Effector memory CD4-positive, alpha-beta T cell (primary cell): ENCODE results near the gene UTS2B.

Source experiments
- DNase-seq, 3 donors: peaks; one replicate each; pipeline ENCODE4 v3.0.0-alpha.2; 2020
- H3K27ac ChIP-seq: 2 replicates; pipeline ENCODE4 v1.7.0; 2013; ENCODE audit warnings: mild to moderate bottlenecking, low read length, moderate library complexity; ENCODE audit not compliant: insufficient read depth, poor library complexity, severe bottlenecking
- H3K27me3 ChIP-seq: replicated peaks from 2 replicates; pipeline ENCODE4 v1.7.0; 2013; ENCODE audit warnings: mild to moderate bottlenecking, low read length; ENCODE audit not compliant: insufficient read depth, control insufficient read depth, poor library complexity, severe bottlenecking
- H3K36me3 ChIP-seq: 2 replicates; pipeline ENCODE4 v1.7.0; 2013; ENCODE audit warnings: mild to moderate bottlenecking, low read length, moderate library complexity; ENCODE audit not compliant: control insufficient read depth, insufficient read depth
- H3K4me1 ChIP-seq: 2 replicates; pipeline ENCODE4 v1.7.0; 2013; ENCODE audit warnings: low read length, mild to moderate bottlenecking; ENCODE audit not compliant: control insufficient read depth, insufficient read depth, poor library complexity, severe bottlenecking
- H3K4me3 ChIP-seq: 2 replicates; pipeline ENCODE4 v1.7.0; 2013; ENCODE audit warnings: low read length, low read depth, mild to moderate bottlenecking; ENCODE audit not compliant: insufficient read depth, poor library complexity, severe bottlenecking
- H3K9me3 ChIP-seq: 2 replicates; pipeline ENCODE4 v1.7.0; 2013; ENCODE audit warnings: mild to moderate bottlenecking, low read length, moderate library complexity; ENCODE audit not compliant: control insufficient read depth

Gene UTS2B

DNA sequence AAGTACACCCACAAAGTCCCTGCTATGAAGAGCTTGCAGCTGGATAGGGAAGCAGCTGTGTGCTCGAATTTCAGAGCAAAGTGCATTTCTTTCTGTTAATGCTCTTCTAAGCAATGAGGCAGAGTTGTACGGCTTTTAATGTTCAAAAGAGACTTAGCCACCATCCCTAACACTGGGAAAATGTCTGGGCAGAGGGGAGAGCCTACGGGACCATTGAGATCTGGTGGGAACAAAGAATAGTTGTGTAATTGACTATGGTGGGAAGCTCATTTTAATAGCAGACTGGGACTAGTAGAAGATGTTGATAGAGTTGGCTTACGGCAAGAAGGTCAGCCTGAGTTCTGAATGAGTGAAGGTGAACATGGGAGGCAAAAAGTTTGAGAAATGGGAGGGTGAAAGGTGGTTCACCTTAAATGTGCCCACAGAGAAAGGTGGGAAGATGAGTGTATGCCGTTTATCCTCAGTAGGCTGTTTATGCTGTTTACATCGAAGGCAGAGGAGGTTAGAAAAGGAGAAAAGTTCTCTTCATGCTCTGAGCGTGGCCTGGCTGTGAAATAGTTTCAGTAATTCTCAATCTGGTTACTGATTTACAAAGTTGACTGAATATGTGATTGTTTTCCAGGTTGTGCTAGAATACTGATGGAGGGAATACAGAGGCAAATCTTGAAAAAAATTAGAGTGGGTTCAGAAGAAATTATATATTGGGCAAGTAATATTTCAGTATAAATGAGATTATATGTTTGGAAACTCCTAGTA is 22.9 kb upstream of the UTS2B start:
- no peaks in the 10 kb centered on the region for H3K27me3 ChIP-seq
- no peak overlapping the region for H3K4me3 ChIP-seq
- DNase-seq = no peak
- no peaks in the 10 kb centered on the region for H3K4me1 ChIP-seq
- H3K9me3 ChIP-seq = no peaks in the 10 kb centered on the region
- H3K36me3 ChIP-seq = no peaks in the 10 kb centered on the region
- no peak overlapping the region for H3K27ac ChIP-seq

DNA sequence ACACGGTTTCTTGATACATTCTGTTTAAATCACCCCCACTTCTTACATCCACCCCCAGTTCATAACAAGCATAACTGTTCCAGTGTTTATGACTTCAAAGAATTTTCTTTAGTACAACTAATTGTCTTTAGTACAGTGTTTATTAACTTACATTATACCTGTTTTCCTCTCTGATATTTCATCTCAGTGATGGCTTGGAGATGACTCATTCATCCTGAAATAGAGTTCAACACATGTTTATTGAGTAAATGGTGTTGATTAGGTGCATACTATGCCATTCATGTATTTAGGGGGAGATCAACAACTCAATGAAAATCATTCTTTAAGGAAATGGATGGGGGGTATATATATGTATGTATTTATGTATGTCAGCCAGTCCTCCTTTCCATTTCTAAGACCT is 21.7 kb upstream of the UTS2B start:
- DNase-seq = no peak
- Histone ChIP-seq H3K9me3 (no peaks in the 10 kb centered on the region), H3K4me3 (no peak overlapping the region), H3K27ac (no peak overlapping the region), H3K27me3 (no peaks in the 10 kb centered on the region), H3K36me3 (no peaks in the 10 kb centered on the region), H3K4me1 (no peaks in the 10 kb centered on the region)

DNA sequence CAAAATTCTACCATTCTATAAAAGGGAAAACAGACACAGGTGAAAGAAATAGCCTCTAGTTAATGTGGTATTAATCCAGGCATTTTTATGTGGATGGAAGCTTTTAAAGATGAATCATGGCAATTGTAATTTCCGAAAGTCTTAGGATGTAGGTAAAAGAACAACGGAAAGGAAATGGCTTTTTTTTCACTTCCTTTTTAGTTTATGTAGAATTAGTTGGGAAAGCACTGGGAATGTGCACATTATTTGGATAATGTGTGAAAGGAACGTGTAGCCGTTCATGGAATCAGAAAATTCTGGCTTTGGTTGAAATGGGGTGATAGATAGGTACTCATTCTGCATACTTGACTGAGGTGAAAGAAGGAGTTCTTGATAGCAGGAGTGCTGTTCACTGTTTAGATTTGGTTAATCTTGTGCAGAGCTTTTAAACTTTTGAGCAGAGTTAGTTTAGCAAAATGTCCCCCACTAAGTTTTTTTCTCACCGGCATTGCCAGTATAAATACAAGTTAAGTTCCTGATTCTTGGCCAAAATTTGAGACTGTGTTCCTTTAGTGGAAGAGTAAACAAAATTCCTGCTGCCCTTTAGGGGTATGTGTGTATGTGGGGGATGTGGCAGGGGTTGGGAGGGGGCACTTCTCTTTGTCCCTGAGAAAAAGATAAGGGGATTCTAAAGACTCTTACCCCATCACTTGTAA is 20.2 kb upstream of the UTS2B start:
- Histone ChIP-seq H3K27ac (no peak overlapping the region), H3K9me3 (no peaks in the 10 kb centered on the region), H3K4me1 (no peaks in the 10 kb centered on the region), H3K27me3 (no peaks in the 10 kb centered on the region), H3K36me3 (no peaks in the 10 kb centered on the region), H3K4me3 (no peak overlapping the region)
- no peak for DNase-seq

DNA sequence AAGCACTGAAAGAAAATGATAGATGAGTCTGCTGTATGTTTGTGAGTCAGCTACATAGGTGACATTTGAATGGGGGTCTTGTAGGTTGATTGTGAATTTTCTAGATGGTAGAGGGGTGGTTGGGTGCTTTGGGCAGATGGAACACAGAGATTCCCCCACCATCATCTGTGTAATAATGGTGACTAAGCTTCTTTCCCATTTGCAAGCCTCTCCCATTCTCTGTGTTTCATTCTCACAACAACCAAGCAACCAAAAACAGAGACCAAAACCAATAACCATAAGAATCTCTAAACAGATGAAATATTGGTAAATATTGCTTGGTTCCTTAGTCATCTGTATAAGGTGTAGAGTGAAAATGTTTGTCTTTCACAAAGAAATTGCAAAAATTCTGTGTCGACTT is 17.8 kb upstream of the UTS2B start:
- no peak for DNase-seq
- H3K4me3 ChIP-seq = no peak overlapping the region
- no peaks in the 10 kb centered on the region for H3K4me1 ChIP-seq
- H3K27me3 ChIP-seq = no peaks in the 10 kb centered on the region
- no peaks in the 10 kb centered on the region for H3K36me3 ChIP-seq
- H3K9me3 ChIP-seq = no peaks in the 10 kb centered on the region
- no peak overlapping the region for H3K27ac ChIP-seq

DNA sequence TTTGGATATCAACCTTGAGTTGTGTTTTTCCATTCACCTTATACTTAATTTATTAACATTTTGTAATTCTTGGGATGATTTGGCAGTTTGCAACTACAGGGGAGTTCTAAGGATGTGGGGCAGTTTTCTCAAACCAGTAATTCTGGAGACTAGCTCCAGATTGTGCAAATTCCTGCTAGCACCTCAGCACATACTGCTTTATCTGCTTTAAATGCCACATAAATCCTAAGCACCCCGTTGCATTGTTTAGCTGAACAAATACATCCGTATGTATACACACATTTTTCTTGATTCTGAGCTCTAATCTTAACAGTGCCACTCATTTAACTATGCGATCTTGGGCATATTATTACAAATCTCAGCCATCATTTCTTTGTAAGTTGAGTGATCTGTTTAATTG is 16.9 kb upstream of the UTS2B start:
- Histone ChIP-seq H3K4me1 (no peaks in the 10 kb centered on the region), H3K4me3 (no peak overlapping the region), H3K27me3 (no peaks in the 10 kb centered on the region), H3K9me3 (no peaks in the 10 kb centered on the region), H3K27ac (no peak overlapping the region), H3K36me3 (no peaks in the 10 kb centered on the region)
- no peak for DNase-seq

DNA sequence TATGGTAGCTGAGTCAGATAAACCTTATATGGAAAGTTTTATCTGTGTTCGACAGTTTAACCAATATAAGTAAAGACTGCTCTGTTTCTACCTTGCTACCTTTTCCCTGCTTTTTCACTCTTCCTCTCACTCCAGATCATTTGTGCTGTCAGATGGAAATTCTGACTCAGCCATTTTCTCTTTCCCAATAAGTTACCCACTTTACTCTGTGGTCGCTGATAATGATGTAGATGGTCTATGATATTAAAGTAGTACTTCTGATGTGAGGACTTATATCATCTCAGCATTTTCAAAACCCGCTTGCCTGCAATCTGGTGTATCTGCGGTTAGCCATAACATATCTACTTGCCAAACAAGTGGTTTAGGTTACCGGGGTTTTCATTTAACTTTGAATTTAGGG is 15.0 kb upstream of the UTS2B start:
- no peaks in the 10 kb centered on the region for H3K4me1 ChIP-seq
- no peak for DNase-seq
- H3K9me3 ChIP-seq = no peaks in the 10 kb centered on the region
- no peak overlapping the region for H3K4me3 ChIP-seq
- no peak overlapping the region for H3K27ac ChIP-seq
- no peaks in the 10 kb centered on the region for H3K27me3 ChIP-seq
- no peaks in the 10 kb centered on the region for H3K36me3 ChIP-seq

DNA sequence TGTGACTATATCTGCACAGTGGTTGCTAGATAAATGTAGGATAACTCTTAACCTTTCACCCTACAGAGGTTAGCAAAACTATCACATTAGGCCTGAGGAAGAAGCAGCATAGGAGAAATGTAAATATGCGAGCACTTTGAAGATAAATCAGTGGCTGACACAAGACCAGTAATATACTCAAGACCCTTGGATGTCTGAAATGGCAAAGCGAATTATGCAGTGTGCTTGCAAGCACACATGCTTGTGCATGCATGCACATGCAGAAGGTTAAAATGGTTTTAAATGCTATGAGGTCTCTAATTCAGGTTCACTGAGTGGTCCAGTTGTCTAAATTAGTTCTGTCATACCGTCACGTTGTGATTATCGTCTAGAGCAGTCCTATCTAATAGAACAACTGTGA is 13.6 kb upstream of the UTS2B start:
- no peak overlapping the region for H3K27ac ChIP-seq
- DNase-seq = no peak
- no peaks in the 10 kb centered on the region for H3K9me3 ChIP-seq

DNA sequence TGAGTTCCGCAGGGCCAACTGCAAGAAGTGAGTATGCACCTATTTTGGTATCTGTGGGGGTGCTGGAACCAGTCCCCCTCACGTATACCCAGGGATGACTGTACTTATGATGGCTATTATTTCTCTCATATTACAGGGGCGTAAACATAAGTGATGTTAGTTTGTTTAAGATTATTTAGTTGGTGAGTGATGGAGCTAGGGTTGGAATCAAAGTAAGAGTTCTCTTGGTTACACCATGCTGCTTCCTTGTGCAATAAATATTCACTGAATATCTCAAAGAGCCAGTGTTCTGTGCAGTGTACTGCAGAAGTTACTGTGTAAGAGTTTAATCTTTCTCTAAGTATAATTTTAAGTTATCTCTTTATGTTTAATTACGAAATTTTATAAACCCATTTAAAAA is 12.8 kb upstream of the UTS2B start:
- Histone ChIP-seq H3K4me3 (no peak overlapping the region), H3K27me3 (no peaks in the 10 kb centered on the region), H3K36me3 (no peaks in the 10 kb centered on the region), H3K9me3 (no peaks in the 10 kb centered on the region), H3K4me1 (no peaks in the 10 kb centered on the region), H3K27ac (no peak overlapping the region)
- DNase-seq = no peak

More for the DNA sequence above, 13.6 kb upstream of the UTS2B start:
- no peak overlapping the region for H3K4me3 ChIP-seq
- H3K27me3 ChIP-seq = no peaks in the 10 kb centered on the region
- no peaks in the 10 kb centered on the region for H3K36me3 ChIP-seq
- H3K4me1 ChIP-seq = no peaks in the 10 kb centered on the region

DNA sequence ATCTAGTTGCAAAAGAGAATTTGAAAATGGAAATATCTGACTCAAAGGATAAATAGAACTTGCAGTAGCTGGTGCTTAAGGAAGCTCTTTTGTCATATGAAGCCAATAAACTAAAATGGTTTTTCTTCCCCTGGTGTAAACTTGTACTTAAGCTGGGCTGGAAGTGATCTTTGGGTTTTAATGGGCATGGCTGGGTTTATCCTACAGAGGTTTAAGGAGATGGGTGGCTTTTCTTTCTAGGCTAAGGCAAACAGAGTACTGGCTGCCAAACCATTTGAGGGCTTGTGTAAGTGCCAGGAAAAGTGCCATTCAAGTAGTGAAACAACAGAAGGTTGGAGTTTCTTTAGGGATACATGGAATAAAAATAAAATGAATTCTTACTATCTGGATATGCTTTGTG is 12.1 kb upstream of the UTS2B start:
- Histone ChIP-seq H3K27ac (no peak overlapping the region), H3K27me3 (no peaks in the 10 kb centered on the region), H3K4me1 (no peaks in the 10 kb centered on the region), H3K9me3 (no peaks in the 10 kb centered on the region), H3K36me3 (no peaks in the 10 kb centered on the region), H3K4me3 (no peak overlapping the region)
- DNase-seq = no peak

DNA sequence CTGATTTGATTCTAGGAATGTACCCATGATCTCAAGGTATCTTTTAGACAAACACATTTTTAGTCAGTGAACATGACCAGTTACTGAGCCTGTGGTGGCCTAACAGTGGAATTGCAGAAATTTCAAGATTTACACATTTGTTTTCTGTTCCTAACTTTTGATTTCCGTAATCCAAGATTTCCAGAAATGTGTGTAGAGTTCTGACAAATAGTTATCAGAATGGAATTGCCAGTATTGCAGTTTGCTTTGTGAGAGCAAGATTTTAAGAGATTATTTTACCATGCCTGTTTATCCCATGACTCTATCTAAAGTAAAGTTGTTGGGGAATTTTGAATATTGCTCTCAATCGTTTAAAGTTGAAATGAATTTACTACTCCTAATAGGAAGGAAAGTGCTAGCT is 11.7 kb upstream of the UTS2B start:
- DNase-seq = no peak
- H3K4me1 ChIP-seq = no peaks in the 10 kb centered on the region

More for the DNA sequence above, 11.7 kb upstream of the UTS2B start:
- Histone ChIP-seq H3K27me3 (no peaks in the 10 kb centered on the region), H3K36me3 (no peaks in the 10 kb centered on the region), H3K4me3 (no peak overlapping the region), H3K9me3 (no peaks in the 10 kb centered on the region), H3K27ac (no peak overlapping the region)
